IMR-90 (cell line): ENCODE results near the gene AGO3. TPM values are rescaled to one million over a fixed set of nuclear protein-coding genes. Genes with fewer than 3 reads are reported as not detected.
"Not testable (repeated sequence)": the region's sequence is repeated elsewhere in the genome, so short reads cannot be mapped to it uniquely, and the experiment has no call there.

Experiments used
- ATAC-seq: fragments of 200-7000 bp; cut with Tn5 transposase; 2 replicates; pipeline ENCODE4 v1.9.1; 2020; ENCODE audit warnings: low read depth, mild to moderate bottlenecking, moderate library complexity
- BruUV-seq: library from RNA; stranded (reverse); fragments of 400-500 nt; replicated peaks from 2 replicates; lab custom pipeline; 2021; lab: Mats Ljungman, UMichigan
- CTCF ChIA-PET: fragments of 300-600 bp; formaldehyde crosslinking; extraction: SDS; loops from one replicate; lab custom pipeline; 2021; ENCODE audit warnings: antibody characterized with exemption; lab: Yijun Ruan, JAX
- POLR2A ChIA-PET: fragments of 300-600 bp; sonication (Branson Sonifier 250); formaldehyde crosslinking; loops from one replicate; lab custom pipeline; 2022; ENCODE audit warnings: antibody characterized with exemption; ENCODE audit not compliant: unreplicated experiment; lab: Charles Lee
- DNase-seq: peaks from one replicate; pipeline ENCODE4 v3.0.0; 2013
- H2AFZ ChIP-seq: replicated peaks from 2 replicates; pipeline ENCODE3; 2013; ENCODE audit warnings: low read length, mild to moderate bottlenecking; ENCODE audit not compliant: poor library complexity
- H2AK5ac ChIP-seq: 2 replicates; pipeline ENCODE4 v1.6.1; 2013; ENCODE audit warnings: low read depth, low read length, inconsistent platforms
- H2AK9ac ChIP-seq: replicated peaks from 2 replicates; pipeline ENCODE3; 2013; ENCODE audit warnings: mild to moderate bottlenecking, low read depth, low read length, moderate library complexity; ENCODE audit not compliant: poor library complexity
- H2BK120ac ChIP-seq: 2 replicates; pipeline ENCODE4 v1.6.1; 2013; ENCODE audit warnings: low read depth, low read length, inconsistent platforms
- H2BK15ac ChIP-seq: 3 replicates; pipeline ENCODE4 v1.6.1; 2013; ENCODE audit warnings: low read depth, low read length, inconsistent platforms
- H2BK20ac ChIP-seq: 2 replicates; pipeline ENCODE4 v1.6.1; 2013; ENCODE audit warnings: low read depth, mild to moderate bottlenecking, inconsistent platforms, low read length, moderate library complexity
- H2BK5ac ChIP-seq: 2 replicates; pipeline ENCODE4 v1.6.1; 2013; ENCODE audit warnings: mild to moderate bottlenecking, low read depth, low read length, inconsistent platforms; ENCODE audit not compliant: poor library complexity, severe bottlenecking
- H3K14ac ChIP-seq: replicated peaks from 2 replicates; pipeline ENCODE4 v1.6.1; 2013; ENCODE audit warnings: low read depth, low read length, inconsistent platforms
- H3K18ac ChIP-seq: 2 replicates; pipeline ENCODE4 v1.6.1; 2013; ENCODE audit warnings: low read depth, low read length, control low read depth
- H3K23ac ChIP-seq: 2 replicates; pipeline ENCODE4 v1.6.1; 2013; ENCODE audit warnings: low read depth, low read length, inconsistent platforms
- H3K27ac ChIP-seq: 2 replicates; pipeline ENCODE4 v1.5.1; 2013; ENCODE audit warnings: mild to moderate bottlenecking, control low read depth, low read length; ENCODE audit not compliant: insufficient read depth
- H3K27me3 ChIP-seq: 2 replicates; pipeline ENCODE4 v1.6.1; 2013; ENCODE audit warnings: low read length; ENCODE audit not compliant: control insufficient read depth, insufficient read depth
- H3K36me3 ChIP-seq: 2 replicates; pipeline ENCODE4 v1.6.1; 2013; ENCODE audit warnings: low read length, mixed read lengths; ENCODE audit not compliant: control insufficient read depth, insufficient read depth
- H3K4ac ChIP-seq: 2 replicates; pipeline ENCODE4 v1.6.1; 2013; ENCODE audit warnings: low read depth, low read length, inconsistent platforms
- H3K4me1 ChIP-seq: 2 replicates; pipeline ENCODE4 v1.6.1; 2013; ENCODE audit warnings: low read length, mixed read lengths; ENCODE audit not compliant: control insufficient read depth, insufficient read depth
- H3K4me2 ChIP-seq: 2 replicates; pipeline ENCODE4 v1.6.1; 2013; ENCODE audit warnings: low read depth, mild to moderate bottlenecking, control low read depth, low read length, moderate library complexity
- H3K4me3 ChIP-seq: 2 replicates; pipeline ENCODE4 v1.5.1; 2013; ENCODE audit warnings: low read depth, mild to moderate bottlenecking, control low read depth, low read length, moderate library complexity; ENCODE audit not compliant: insufficient read depth
- H3K56ac ChIP-seq: 2 replicates; pipeline ENCODE4 v1.6.1; 2013; ENCODE audit warnings: low read length, inconsistent platforms; ENCODE audit not compliant: insufficient read depth; ENCODE audit errors: extremely low read depth
- H3K79me1 ChIP-seq, 2 experiments: 2 replicates each; pipeline ENCODE4 v1.6.1; 2013; ENCODE audit warnings: low read length in 2 of 2, inconsistent platforms in 1 of 2, low read depth in 1 of 2
- H3K9ac ChIP-seq: 2 replicates; pipeline ENCODE4 v1.6.1; 2013; ENCODE audit warnings: low read depth, low read length, control low read depth
- H3K9me1 ChIP-seq: 2 replicates; pipeline ENCODE4 v1.6.1; 2013; ENCODE audit warnings: low read length, inconsistent platforms; ENCODE audit not compliant: insufficient read depth
- H3K9me3 ChIP-seq: 2 replicates; pipeline ENCODE4 v1.6.1; 2013; ENCODE audit warnings: low read length; ENCODE audit not compliant: control insufficient read depth, insufficient read depth
- H4K20me1 ChIP-seq: 2 replicates; pipeline ENCODE4 v1.6.1; 2013; ENCODE audit warnings: low read length, inconsistent platforms; ENCODE audit not compliant: insufficient read depth
- H4K5ac ChIP-seq: 2 replicates; pipeline ENCODE4 v1.6.1; 2013; ENCODE audit warnings: mild to moderate bottlenecking, low read depth, low read length, control low read depth
- H4K8ac ChIP-seq, 2 experiments: 2 replicates each; pipeline ENCODE4 v1.6.1; 2013; ENCODE audit warnings: low read depth in 2 of 2, low read length in 2 of 2, control low read depth in 1 of 2, inconsistent platforms in 1 of 2
- H4K91ac ChIP-seq: 2 replicates; pipeline ENCODE4 v1.6.1; 2013; ENCODE audit warnings: low read depth, low read length, inconsistent platforms; ENCODE audit not compliant: insufficient read depth
- WGBS, 2 experiments: methylation state at CpG; one replicate each; pipeline versions ENCODE4 v1.1.5 to v1.1.7; 2013; ENCODE audit warnings: missing lambda C conversion rate in 2 of 2; ENCODE audit not compliant: insufficient read length in 1 of 2; ENCODE audit errors: extremely low coverage in 2 of 2; 5-methylcytosine and 5-hydroxymethylcytosine counted together
- dilution Hi-C: fragments of 300-500 bp; cut with HindIII; formaldehyde crosslinking; loops from one replicate; pipeline ENCODE4 v1.14.3; 2018; ENCODE audit warnings: low sequenced_read_pairs; ENCODE audit not compliant: unreplicated experiment
- in situ Hi-C: fragments of 300-500 bp; cut with MboI; formaldehyde crosslinking; loops from 3 replicates; pipeline ENCODE4 v1.14.3; 2019; ENCODE audit warnings: low sequenced_read_pairs, inconsistent platforms, mixed read lengths
- intact Hi-C: fragments of 100-400 bp; cut with micrococcal nuclease; formaldehyde crosslinking; loops from 2 replicates; pipeline ENCODE4 v1.10.0; 2022
- polyA plus RNA-seq, 3 experiments: library from polyadenylated mRNA; depleted of rRNA; stranded (reverse); fragments of >200 nt; gene quantifications; 2 replicates each; pipeline ENCODE4 v1.2.3, GENCODE V29; 2012; ENCODE audit warnings: low replicate concordance in 1 of 3
- total RNA-seq: library from RNA; depleted of rRNA; stranded (reverse); fragments of >200 nt; gene quantifications from 2 replicates; pipeline ENCODE4 v1.2.3, GENCODE V29; 2012

The AGO3 gene
- total and polyA plus RNA-seq, 2 of the 4 experiments (the other 2 are of a cell fraction): 8.9 to 25.6 TPM

GRCh38 chr1:36024024-36024423, 93.1 kb downstream of the AGO3 start:
- in situ Hi-C loops, H2BK15ac ChIP-seq, H3K9me3 ChIP-seq, H2AK9ac ChIP-seq, ATAC-seq, H2BK5ac ChIP-seq, H3K23ac ChIP-seq, BruUV-seq, H3K14ac ChIP-seq, H3K4me3 ChIP-seq, H3K18ac ChIP-seq, POLR2A ChIA-PET, H3K56ac ChIP-seq, H3K9me1 ChIP-seq, H4K20me1 ChIP-seq, intact Hi-C loops, H3K4me2 ChIP-seq, H3K9ac ChIP-seq, H2BK120ac ChIP-seq, DNase-seq, H3K4me1 ChIP-seq, CTCF ChIA-PET, H3K4ac ChIP-seq, H2AFZ ChIP-seq, H4K8ac ChIP-seq, dilution Hi-C loops, H4K91ac ChIP-seq, H3K79me1 ChIP-seq, H3K27me3 ChIP-seq, H4K5ac ChIP-seq, H2AK5ac ChIP-seq, H2BK20ac ChIP-seq, H3K27ac ChIP-seq: not testable (repeated sequence)
- H3K36me3 ChIP-seq: peaks cover 13% of the 10 kb centered on the region
- WGBS, 2 experiments: no CpG with 5 or more reads among the region's 3 CpGs
